Nucleus accumbens (tissue), 56 donors: ENCODE results near the gene SPINT2.
"Not testable (repeated sequence)": the region's sequence is repeated elsewhere in the genome, so short reads cannot be mapped to it uniquely, and the experiment has no call there.

ENCODE experiments used
- DNase-seq, 56 donors: peaks; one replicate each; lab custom pipeline; 2025; lab: John Stamatoyannopoulos, UW

Gene SPINT2

DNA sequence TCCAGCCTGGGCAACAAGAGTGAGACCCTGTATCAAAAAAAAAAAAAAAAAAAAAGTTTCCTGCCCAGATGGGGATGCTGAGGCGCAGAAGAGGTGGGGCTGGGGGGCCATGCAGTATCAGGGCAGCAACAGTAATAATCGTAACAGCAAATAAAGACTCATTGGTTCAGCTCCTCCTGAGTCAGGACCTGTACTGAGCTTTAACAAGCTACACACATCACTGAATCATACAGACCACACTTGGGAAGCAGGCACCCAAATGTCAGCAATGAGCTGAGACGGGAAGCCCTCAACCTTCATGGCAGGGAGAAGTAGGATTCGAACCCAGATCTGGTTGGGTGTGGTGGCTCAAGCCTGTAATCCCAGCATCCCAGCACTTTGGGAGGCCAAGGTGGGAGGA is 29.8 kb upstream of the SPINT2 start:
- no peak for DNase-seq

DNA sequence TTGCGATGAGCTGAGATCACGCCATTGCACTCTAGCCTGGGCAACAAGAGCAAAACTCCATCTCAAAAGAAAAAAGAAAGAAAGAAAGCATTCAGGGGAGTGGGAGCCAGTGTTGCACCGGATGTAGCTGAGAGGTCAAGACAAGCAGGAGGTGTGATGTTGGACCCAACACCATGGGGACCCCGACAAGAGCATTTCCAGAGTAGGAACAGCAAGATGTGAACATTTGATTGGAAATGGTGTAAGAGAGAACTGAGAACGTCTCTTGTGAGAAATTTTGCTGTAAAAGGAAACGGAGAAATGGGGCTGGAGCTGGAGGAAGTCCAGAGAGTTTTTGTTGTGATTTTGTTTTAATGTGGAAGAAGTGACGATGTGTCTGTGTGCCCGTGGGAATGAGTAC is 24.6 kb upstream of the SPINT2 start:
- no peak for DNase-seq

DNA sequence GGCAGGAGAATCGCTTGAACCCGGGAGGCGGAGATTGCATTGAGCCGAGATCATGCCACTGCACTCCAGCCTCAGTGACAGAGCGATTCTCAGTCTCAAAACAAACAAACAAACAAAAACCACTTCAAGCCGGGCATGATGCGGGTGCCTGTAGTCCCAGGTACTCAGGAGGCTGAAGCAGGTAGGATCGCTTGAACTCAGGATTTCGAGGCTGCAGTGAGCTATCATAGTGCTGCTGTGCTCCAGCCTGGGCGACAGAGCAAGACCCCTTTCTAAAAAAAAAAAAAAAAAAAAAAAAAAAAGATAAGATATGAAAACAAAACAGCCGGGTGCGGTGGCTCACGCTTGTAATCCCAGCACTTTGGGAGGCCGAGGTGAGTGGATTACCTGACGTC is 21.1 kb upstream of the SPINT2 start:
- no peak for DNase-seq

DNA sequence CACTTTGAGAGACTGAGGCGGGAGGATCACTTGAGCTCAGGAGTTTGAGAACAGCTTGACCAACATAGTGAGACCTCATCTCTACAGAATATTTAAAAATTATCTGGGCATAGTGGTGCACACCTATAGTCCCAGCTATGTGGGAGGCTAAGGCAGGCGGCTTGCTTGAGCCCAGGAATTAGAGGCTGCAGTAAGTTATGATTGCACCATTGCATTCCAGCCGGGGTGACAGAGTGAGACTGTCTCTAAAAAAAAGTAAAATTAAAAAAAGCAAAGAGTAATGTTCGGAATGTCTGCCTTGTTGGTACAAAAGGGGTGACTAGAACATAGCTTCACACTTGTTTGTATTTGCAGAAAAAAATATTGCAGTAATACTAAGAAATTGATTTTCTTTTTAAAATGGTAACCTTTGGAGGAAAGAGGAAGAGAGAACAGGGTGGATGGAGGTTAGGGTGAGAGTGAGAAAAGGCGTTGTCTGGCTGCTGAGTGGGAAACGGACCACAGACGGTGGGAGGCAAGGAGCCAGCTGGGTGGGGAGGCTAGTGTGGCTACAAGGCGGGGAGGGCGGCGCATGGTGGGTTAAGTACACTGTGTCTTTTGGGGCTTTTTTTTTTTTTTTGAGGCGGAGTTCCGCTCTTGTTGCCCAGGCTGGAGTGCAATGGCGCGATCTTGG is 18.4 kb upstream of the SPINT2 start:
- DNase-seq: peak in 4 of 56 donors; percentile 4 to 19 (median 14)

DNA sequence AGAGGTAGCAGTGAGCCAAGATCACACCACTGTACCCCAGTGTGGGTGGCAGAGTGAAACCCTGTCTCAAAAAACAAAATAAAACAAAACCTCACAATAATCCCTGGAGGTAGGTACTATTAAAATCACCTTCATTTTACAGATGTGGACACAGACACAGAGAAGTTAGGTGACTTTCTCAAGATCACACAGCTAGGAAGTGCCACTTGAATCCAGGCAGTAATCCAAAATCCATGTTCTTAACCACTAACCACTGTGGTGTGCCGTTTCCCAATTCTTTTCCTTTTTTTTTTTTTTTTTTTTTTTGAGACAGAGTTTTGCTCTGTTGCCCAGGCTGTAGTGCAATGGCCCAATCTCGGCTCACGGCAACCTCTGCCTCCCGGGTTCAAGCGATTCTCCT is 17.2 kb upstream of the SPINT2 start:
- no peak for DNase-seq

DNA sequence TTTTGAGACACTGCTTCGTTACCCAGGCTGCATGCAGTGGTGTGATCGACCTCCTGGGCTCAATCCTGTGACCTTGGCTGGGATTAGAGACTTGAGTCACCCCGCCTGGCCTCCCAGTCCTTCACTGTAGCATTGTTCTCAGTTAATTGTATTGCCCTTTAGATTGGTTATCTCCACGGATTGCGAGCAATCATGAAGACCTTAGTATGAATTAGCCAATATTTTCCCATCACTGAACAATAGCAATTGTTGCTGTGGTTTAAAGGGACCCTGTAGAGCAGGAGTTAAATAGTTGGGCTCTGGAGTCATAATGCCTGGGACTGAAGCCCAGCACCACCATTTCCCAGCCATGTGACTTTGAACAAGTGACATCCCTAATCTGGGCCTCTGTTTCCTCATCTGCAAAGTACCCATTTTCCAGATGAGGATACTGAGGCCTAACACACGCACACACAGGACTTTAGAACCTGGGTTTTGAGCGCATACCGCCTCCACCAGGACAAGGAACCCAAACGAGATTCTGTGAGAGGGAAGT is 16.6 kb upstream of the SPINT2 start:
- peak in 21 of 56 donors; percentile 11 to 74 (median 43) for DNase-seq

DNA sequence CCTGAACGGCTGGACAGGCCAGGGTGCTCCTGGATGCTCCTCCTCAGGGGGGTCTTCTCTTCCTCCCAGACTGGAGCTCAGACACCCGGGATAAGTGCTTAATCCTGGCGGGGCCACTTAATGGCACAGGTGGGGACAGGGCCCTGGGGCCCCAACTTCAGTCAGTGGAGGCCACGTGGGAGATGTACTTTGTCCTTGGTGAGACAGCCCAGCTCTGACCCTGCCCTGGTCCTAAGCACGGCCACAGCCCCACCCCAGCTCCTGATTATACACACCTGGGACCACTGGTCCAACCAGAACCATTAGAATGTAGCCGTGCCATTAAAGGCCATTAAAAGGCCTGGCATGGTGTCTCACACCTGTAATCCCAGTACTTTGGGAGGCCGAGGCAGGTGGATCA is 16.0 kb upstream of the SPINT2 start:
- no peak for DNase-seq

DNA sequence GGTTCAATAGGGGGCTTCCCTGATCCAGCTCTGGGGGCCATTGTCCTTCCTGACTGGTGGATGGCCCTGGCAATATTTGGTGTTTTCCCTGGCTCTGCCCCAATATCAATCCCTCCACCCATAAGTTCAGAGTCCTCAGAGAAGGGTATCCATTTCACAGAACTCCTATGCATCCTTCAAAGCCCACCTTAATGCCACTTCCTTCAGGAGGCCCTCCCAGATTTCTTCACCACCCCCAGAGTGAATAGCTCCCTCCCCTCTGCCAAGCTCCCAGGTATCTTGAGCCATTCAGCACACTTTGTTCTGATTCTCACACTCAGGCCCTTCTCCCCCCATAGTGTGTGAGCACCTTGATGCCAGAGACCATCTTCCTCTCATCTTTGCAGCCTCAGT is 13.9 kb upstream of the SPINT2 start:
- DNase-seq: peak in 1 of 56 donors; percentile 25

DNA sequence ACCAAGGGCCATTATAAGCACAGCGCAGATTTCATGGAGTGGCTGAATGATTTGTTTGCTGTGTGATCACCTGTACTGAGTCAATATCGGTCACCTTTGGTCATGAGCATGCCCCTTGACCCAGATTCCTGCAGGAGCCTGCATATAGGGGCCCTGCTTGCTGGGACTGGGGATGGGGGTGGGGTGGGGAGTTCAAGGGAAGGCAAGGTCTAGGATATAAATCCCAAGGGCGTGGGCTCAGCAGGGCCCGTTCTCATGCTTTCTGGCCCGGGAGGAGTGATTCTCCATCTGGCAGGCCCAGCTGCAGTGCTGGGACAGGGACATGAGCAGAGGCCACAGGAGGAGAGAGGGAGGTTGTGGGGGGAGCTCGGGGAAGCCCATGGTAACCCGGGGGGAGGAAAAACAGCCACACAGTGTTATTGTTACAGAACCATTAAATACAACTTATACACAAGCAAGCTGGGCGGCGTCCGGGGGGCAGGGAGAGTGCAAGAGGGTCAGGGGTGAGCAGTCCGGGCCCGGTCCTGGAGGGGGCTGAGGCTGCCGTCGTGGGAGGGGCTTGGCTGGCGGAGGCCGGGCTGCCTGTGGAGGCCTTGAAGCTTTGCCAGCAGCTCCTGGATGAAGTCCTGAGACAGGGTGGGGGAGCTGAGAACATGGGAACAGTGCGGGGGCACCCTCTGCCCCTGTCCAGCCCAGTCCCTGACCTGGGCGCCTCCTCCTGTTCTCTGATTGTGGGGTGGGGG is 13.4 kb upstream of the SPINT2 start:
- DNase-seq: peak in 51 of 56 donors; percentile 41 to 90 (median 77)

DNA sequence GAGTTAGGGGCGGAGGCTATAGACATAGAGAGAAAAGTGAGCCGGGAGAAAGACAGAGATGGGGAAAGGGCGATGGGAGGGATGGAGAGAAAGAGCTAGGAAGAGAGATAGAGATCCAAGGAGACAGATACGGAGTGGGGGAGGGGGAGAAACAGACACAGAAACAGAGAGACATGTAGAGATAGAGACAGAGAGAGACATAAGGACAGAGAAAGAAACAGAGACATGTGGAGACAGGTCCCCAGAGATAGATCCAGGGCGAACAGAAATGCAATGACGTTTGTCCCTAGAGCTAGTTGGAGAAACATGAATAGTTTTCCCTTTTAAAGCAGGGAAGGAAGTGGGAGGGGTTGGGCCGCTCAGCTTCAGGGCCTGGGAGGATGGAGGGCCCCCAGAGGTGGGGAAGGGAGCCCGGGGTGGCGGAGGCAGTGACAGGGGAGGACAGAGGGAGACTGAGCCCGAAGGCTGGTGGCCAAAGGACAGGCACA is 12.8 kb upstream of the SPINT2 start:
- peak in 17 of 56 donors; percentile 14 to 61 (median 40) for DNase-seq

DNA sequence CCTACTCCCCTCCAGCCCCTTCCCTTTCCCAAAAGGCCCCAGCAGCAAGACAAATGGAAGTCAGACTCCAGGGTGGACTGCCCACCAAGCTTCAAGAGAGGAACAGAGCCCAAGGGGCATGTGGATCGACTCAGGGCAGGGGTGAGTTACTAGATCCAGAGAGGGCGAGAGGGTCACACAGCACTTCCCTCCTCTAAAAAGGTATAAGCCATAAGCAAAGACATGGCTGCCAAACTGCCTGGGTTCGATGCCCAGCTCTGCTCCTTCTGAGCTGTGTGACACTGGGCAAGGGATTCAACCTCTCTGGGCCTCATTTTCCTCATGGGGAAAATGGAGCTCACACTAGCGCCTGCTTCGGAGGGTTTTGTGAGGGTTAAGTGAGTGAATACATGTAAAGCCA is 12.0 kb upstream of the SPINT2 start:
- DNase-seq: peak in 1 of 56 donors; percentile 69

DNA sequence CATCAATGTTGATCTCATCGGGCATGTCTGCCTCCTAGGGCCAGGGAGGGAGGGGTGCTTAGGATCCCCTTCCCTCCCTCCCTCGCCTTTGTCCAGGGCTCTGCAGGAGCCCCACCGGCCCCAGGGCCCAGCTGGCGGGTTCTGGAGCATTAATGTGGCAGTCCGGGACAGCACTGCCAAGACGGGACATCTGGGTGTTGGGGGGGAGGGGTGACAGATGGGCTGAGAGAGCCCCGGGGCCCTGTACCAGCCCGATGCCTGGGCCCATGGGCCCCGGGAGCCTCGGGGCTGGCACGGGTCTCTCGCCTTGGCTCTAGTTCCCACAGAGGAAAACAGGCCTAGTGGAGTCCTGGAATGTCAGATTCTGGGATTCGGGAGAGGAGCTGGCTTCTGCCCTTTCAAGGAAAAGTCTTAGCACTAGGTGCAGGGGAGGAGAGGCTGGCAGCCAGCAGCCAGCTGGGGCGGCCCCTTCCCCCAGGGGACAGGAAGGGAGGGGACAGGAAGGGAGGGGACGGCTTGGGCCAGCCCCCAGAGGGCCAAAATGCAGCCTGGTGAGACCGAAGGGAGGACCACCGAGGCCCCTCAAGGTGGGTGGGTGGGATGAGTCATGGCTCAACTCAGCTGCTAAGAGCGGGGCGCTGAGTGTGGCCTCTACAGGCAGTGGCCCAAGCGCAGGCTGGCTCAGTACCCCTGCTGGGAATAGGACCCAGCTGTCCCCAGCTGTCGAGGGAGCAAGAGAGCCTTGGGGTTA is 11.3 kb upstream of the SPINT2 start:
- peak in 54 of 56 donors; percentile 42 to 98 (median 88) for DNase-seq

DNA sequence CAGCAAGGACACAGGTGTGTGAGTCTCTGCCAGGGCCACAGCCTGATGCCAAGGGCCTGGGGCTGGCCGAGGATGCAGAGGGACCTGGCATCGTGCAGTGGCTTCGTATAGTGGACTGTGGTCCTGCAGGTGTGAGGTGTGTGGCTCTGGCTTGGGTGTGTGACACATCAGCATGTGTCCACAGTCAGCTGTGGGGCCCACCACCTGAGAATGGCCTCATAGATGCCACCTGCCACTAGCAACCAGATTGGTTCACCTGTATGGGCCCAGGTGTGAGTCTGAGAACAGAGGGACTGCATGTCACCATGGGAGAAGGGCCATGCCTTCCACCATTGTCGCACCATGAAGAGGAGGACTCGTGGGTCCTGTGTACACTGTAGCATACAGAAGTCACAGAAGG is 10.6 kb upstream of the SPINT2 start:
- peak in 5 of 56 donors; percentile 41 to 55 (median 48) for DNase-seq

DNA sequence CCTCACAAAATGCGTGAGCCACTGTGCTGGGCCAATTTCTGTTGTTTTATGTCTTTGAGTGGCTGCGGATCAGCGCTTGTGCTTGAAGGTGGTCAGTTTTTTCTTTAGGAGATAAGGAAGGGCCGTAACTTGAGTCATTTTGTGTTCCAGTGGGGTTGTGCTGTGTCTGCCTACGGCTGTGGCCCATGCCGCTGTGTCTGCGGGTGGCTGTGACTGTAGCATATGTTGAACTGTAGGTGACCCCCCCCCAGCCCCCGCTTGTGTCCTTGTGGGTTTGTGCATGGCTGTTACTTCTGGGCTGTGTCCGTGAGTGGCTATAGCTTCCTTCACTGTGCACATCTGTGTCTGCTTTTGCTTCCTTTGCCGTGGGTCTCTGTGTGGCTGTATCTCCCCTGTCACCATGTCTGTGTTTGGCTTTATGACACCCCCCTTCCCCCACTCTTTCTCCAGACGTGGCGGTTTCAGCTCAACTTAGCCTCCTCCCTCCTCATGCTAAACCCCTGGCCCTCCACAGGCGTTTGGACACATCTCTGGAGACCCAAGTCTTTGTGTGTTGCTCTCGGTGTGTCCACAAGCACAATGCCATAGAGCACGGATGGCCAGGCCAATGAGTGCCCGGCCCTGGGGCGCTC is 8.9 kb upstream of the SPINT2 start:
- peak in 23 of 56 donors; percentile 14 to 67 (median 33) for DNase-seq

DNA sequence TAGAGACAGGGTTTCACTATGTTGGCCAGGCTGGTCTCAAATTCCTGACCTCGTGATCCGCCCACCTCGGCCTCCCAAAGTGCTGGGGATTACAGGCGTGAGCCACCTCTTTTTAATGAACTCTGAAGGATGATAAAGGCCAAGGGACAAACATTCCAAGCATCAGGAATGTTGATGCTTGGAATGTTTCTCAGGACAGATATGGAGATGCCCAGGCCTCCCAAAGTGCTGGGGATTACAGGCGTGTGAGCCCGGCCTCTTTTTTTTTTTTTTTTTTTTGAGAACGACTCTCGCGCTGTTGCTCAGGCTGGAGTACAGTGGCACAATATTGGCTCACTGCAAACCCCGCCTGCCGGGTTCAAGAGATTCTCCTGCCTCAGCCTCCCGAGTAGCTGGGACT is 2.4 kb upstream of the SPINT2 start:
- DNase-seq: not testable (repeated sequence)

DNA sequence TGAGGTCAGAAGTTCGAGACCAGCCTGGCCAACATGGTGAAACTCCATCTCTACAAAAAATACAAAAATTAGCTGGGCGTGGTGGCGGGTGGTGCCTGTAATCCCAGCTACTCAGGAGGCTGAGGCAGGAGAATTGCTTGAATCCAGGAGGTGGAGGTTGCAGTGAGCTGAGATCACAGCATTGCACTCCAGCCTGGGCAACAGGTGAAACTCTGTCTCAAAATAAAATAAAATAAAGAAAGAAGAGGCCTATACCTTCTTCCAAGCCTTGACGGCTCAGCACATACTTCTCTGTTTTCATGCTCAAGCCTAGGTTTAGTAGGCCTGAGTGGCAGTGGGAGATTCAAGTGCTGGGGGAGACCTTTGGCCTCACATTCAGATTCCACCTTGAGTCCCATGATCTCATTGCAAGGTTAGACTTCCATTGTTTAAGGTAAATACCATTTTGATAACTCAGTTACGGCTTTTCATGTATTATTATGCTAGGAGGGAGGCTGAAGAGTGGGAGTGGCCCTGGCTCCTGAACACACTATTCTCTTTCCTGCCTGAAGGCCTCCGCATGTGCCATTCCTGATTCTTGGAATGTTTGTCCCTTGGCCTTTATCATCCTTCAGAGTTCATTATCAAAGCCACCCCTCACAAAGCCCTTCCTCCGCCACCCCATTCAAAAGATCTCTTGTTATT is 1.6 kb upstream of the SPINT2 start:
- no peak for DNase-seq

DNA sequence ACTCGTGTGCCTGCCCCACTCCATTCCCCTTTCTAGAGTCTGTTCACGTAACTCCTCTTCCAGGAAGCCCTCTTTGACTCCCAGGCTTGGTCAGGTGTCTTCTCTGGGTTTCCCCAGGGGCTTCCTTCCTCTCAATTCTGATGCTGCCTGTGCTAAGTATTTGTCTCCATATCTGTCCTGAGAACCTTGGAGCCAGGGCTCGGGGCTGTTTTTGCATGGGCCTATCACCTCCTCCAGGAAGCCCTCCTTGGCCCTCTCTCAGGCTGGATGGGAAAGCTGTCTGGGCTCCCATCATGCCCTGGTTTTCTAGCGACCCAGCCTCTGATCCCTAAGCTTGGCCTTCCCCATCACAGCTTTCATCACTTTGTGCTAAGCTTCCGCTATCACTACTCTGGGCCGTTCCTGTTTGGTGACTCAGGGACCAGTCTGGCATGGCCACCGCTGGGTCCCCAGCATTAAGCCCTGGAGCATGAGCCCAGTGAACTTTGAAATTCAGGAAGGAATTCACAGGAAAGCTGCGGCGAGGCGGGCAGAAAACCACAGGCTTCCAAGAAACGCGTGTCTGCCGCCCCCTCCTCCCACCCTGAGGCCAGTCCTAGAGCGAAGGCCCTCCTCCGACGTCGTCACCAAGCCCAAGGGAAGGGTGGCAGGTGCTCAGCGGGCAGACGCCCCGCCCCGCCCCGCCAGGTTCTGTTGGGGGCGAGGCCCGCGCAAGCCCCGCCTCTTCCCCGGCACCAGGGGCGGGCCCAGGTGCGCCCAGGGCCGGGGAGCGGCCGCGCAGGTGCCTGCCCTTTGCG is 486 bp upstream of the SPINT2 start:
- peak in 15 of 56 donors; percentile 31 to 70 (median 47) for DNase-seq

DNA sequence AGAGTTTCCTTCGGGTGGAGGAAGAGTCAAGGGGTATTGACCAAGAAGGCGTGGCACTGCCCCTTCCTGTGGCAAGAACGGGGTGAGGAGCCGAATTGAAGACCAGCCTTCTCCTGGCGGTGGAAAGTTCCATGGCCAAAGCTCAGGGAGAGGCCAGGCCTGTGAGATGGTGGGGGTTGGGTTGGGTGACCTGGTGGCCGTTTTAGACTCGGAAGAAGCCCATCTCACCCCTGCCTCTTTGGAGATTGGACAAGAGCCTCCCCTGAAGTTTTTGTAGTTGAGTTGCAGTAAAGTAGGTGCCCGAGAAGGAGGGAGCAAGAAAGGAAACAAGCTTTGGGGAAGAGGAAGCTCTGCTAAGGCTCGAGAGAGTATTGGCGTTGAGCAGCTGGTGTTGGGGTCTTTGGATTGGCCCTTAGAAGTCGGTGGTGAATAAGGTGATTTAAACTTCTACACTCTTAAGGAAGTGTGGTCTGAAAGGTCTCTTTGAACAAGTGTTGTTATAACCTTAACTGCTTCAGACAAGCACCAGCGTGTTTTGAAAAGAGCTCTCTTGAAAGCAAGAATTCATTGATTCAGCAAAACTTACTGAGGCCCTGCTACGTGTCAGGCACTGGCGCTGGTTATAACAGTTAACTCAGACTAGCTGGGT is 964 bp downstream of the SPINT2 start:
- DNase-seq: no peak
